SK-N-SH treated with all-trans-retinoic acid at 6 μM for 48 hours (cell line): Measurements from ENCODE around the gene IQCK.

Experiments used
- ATAC-seq: fragments of 200-7000 bp; cut with Tn5 transposase; 3 replicates; pipeline ENCODE4 v1.9.1; 2020; ENCODE audit warnings: mild to moderate bottlenecking, moderate library complexity
- ARNTL ChIP-seq: fragments of 450-650 bp; formaldehyde crosslinking; IDR thresholded peaks from 2 replicates; pipeline ENCODE4 v1.5.0; 2020; ENCODE audit warnings: low read depth, mild to moderate bottlenecking, moderate library complexity, borderline replicate concordance
- BACH2 ChIP-seq: fragments of 250-450 bp; sonication (Bioruptor Pico); IDR thresholded peaks from 2 replicates; pipeline ENCODE4 v1.9.0; 2021; ENCODE audit warnings: mild to moderate bottlenecking, borderline replicate concordance
- CREB5 ChIP-seq: fragments of 250-450 bp; sonication (Bioruptor Pico); IDR thresholded peaks from 2 replicates; pipeline ENCODE4 v1.5.1; 2020; ENCODE audit warnings: low read depth, mild to moderate bottlenecking, moderate library complexity
- CSDC2 ChIP-seq: fragments of 250-450 bp; sonication (Bioruptor Pico); IDR thresholded peaks from 2 replicates; pipeline ENCODE4 v1.5.0; 2020; ENCODE audit warnings: mild to moderate bottlenecking, moderate library complexity
- CSRNP3 ChIP-seq: fragments of 250-450 bp; sonication (Bioruptor Pico); IDR thresholded peaks from 2 replicates; pipeline ENCODE4 v1.5.1; 2021; ENCODE audit warnings: mild to moderate bottlenecking, moderate library complexity
- ESRRG ChIP-seq: fragments of 250-450 bp; sonication (Bioruptor Pico); IDR thresholded peaks from 2 replicates; pipeline ENCODE4 v1.6.1; 2021; ENCODE audit warnings: mild to moderate bottlenecking
- GLIS3 ChIP-seq: fragments of 250-450 bp; sonication (Bioruptor Pico); IDR thresholded peaks from 2 replicates; pipeline ENCODE4 v1.5.0; 2020; ENCODE audit warnings: mild to moderate bottlenecking, moderate library complexity
- OSR1 ChIP-seq: fragments of 250-450 bp; sonication (Bioruptor Pico); IDR thresholded peaks from 2 replicates; pipeline ENCODE4 v1.8.0; 2022; ENCODE audit warnings: moderate library complexity, mild to moderate bottlenecking, inconsistent platforms
- PATZ1 ChIP-seq: fragments of 250-450 bp; sonication (Bioruptor Pico); IDR thresholded peaks from 2 replicates; pipeline ENCODE4 v1.8.0; 2020; ENCODE audit warnings: mild to moderate bottlenecking, moderate library complexity, borderline replicate concordance
- POU6F1 ChIP-seq: fragments of 250-450 bp; sonication (Bioruptor Pico); IDR thresholded peaks from 2 replicates; pipeline ENCODE4 v1.8.0; 2021; ENCODE audit warnings: low read depth, mild to moderate bottlenecking, moderate library complexity, borderline replicate concordance
- PPARA ChIP-seq: fragments of 250-450 bp; sonication (Bioruptor Pico); IDR thresholded peaks from 2 replicates; pipeline ENCODE4 v1.5.0; 2020; ENCODE audit warnings: mild to moderate bottlenecking, borderline replicate concordance
- RARB ChIP-seq: fragments of 250-450 bp; sonication (Bioruptor Pico); IDR thresholded peaks from 2 replicates; pipeline ENCODE4 v1.8.0; 2021; ENCODE audit warnings: mild to moderate bottlenecking, moderate library complexity
- SNAI2 ChIP-seq: fragments of 250-450 bp; sonication (Bioruptor Pico); IDR thresholded peaks from 2 replicates; pipeline ENCODE4 v1.5.0; 2020; ENCODE audit warnings: mild to moderate bottlenecking, moderate library complexity
- TSHZ2 ChIP-seq: fragments of 250-450 bp; sonication (Bioruptor Pico); IDR thresholded peaks from 2 replicates; pipeline ENCODE4 v1.5.0; 2020; ENCODE audit warnings: mild to moderate bottlenecking, moderate library complexity
- ZC3H10 ChIP-seq: fragments of 250-450 bp; sonication (Bioruptor Pico); IDR thresholded peaks from 2 replicates; pipeline ENCODE4 v1.5.1; 2021; ENCODE audit warnings: mild to moderate bottlenecking, moderate library complexity
- ZFP3 ChIP-seq: fragments of 250-450 bp; sonication (Bioruptor Pico); IDR thresholded peaks from 2 replicates; pipeline ENCODE4 v1.5.0; 2020; ENCODE audit warnings: mild to moderate bottlenecking, moderate library complexity
- ZNF565 ChIP-seq: fragments of 450-650 bp; formaldehyde crosslinking; conservative IDR thresholded peaks from 2 replicates; pipeline ENCODE4 v1.5.0; 2020; ENCODE audit warnings: low read depth, mild to moderate bottlenecking, moderate library complexity
- ZNF70 ChIP-seq: fragments of 450-650 bp; formaldehyde crosslinking; IDR thresholded peaks from 2 replicates; pipeline ENCODE4 v1.5.0; 2020; ENCODE audit warnings: mild to moderate bottlenecking, moderate library complexity
- ZNF8 ChIP-seq: fragments of 450-650 bp; formaldehyde crosslinking; IDR thresholded peaks from 2 replicates; pipeline ENCODE4 v1.5.0; 2020; ENCODE audit warnings: mild to moderate bottlenecking, moderate library complexity

Gene IQCK

GRCh38 chr16:19878757-19879156 is 160.7 kb downstream of the IQCK start (continued):
- no peak for TF ChIP-seq ZNF70 (CRISPR knock-in tag)

- peak; percentile 40 for ATAC-seq
- TF ChIP-seq ZFP3 (CRISPR knock-in tag) = 0 out of 2 replicates have a peak, but pooled peaks have one; percentile 43
- no peak for TF ChIP-seq PATZ1
Observed at GRCh38 chr16:19879241-19879792, 161.2 kb downstream of the IQCK start.

- TF ChIP-seq SNAI2 (CRISPR knock-in tag) (no peak), PPARA (no peak), ZC3H10 (CRISPR knock-in tag) (no peak), TSHZ2 (no peak), BACH2 (CRISPR knock-in tag) (no peak), OSR1 (CRISPR knock-in tag) (no peak), CSDC2 (CRISPR knock-in tag) (no peak), ARNTL (no peak), POU6F1 (CRISPR knock-in tag) (no peak), ESRRG (CRISPR knock-in tag) (no peak), ZNF70 (CRISPR knock-in tag) (no peak), PATZ1 (no peak), ZFP3 (CRISPR knock-in tag) (no peak), ZNF565 (no peak), CSRNP3 (CRISPR knock-in tag) (no peak)
- ATAC-seq = no peak
Observed at GRCh38 chr16:19881028-19881427, 163.0 kb downstream of the IQCK start.

- ATAC-seq = no peak
- TF ChIP-seq ZNF8 (CRISPR knock-in tag) (no peak), ARNTL (no peak), ZNF70 (CRISPR knock-in tag) (no peak), PPARA (no peak), RARB (CRISPR knock-in tag) (no peak), OSR1 (CRISPR knock-in tag) (no peak), CSRNP3 (CRISPR knock-in tag) (no peak), POU6F1 (CRISPR knock-in tag) (no peak), PATZ1 (no peak), CREB5 (CRISPR knock-in tag) (no peak), GLIS3 (no peak), ZC3H10 (CRISPR knock-in tag) (no peak)
Observed at GRCh38 chr16:19881783-19882182, 163.7 kb downstream of the IQCK start.
